ENCODE data around the gene AGO3.

AGO3 gene

DNA sequence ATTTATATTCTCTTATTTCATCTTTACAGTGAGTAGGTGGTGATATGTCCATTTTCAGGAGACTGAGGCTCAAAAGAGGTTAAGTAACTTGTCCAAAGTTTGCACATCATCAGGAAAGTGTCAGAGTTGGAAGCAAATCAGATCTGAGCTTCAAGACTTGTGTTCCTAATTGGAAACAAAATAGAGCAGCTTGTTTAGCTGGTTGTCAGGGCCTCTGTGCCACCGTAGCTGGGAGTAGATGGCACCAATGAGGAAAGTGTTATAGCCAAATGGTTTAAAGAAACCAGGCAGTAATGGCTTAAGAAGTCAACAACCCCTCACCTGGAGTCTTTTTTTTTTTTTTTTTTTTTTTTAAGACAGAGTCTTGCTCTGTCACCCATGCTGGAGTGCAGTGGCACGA, 28.2 kb upstream of the AGO3 start:
- Histone ChIP-seq H4K91ac (ENCODE audit: low read length) (no peak overlapping the region), H3K4me1 (ENCODE audit: control insufficient read depth, insufficient read depth, low read depth, low read length) (no peaks in the 10 kb centered on the region), H4K8ac (ENCODE audit: low read length) (no peak overlapping the region), H3K27ac (ENCODE audit: low read length, poor library complexity, severe bottlenecking) (no peak overlapping the region), H2BK12ac (ENCODE audit: low read length in 2 of 2) (no peak overlapping the region), H3K14ac (ENCODE audit: low read length in 2 of 2) (no peak overlapping the region), H3K9ac (ENCODE audit: low read length) (no peak overlapping the region), H2BK15ac (ENCODE audit: low read depth, poor library complexity, severe bottlenecking) (no peak overlapping the region), H2BK120ac (ENCODE audit: low read depth, low read length) (no peak overlapping the region), H2AFZ (ENCODE audit: low read depth, low read length) (no peak overlapping the region), H3K79me1 (replicated peaks; ENCODE audit: low read length, poor library complexity, severe bottlenecking) (peaks cover 5% of the 10 kb centered on the region), H3K23ac (ENCODE audit: low read length in 2 of 2) (no peak overlapping the region), H2AK5ac (ENCODE audit: low read length, severe bottlenecking) (no peak overlapping the region), H3K27me3 (ENCODE audit: control insufficient read depth in 1 of 2, insufficient read depth in 1 of 2, low read length in 2 of 2) (no peaks in the 10 kb centered on the region), H3K4me3 (ENCODE audit: insufficient read depth in 1 of 2, low read depth in 1 of 2, low read length in 2 of 2) (no peak overlapping the region), H3K4ac (ENCODE audit: low read depth in 1 of 2, low read length in 2 of 2) (no peak overlapping the region), H3K4me2 (ENCODE audit: low read length, poor library complexity, severe bottlenecking) (no peak overlapping the region), H3K9me3 (ENCODE audit: control insufficient read depth, low read length) (no peaks in the 10 kb centered on the region), H3K36me3 (ENCODE audit: control insufficient read depth in 1 of 2, insufficient read depth in 2 of 2, low read depth in 1 of 2, low read length in 2 of 2) (peaks cover 40 to 75% of the 10 kb centered on the region in 2 experiments), H2BK5ac (ENCODE audit: low read depth, low read length, poor library complexity, severe bottlenecking) (no peak overlapping the region), H3K18ac (ENCODE audit: low read depth in 1 of 2, low read length in 2 of 2) (no peak overlapping the region)
- DNase-seq: no peak
- WGBS: 100% methylated on average over 2 of the region's 2 CpGs

DNA sequence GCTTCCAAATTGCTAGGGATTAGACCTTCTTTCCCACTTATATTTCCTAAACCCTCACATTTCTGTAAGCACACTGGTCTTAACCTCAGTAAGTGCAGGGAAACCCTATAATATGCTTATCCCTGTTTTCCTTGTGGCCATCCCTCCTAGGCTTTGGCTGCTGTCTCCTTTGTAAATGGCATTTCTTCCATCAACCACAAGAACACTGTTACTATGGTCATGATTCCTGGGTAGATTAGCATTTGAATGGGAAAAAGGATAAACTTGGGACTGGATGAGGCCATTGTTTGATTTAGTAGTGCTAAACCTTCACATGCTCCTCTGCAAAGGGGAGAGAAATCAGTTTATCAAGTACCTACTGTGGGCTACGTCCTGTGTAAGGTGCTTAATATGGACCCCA, 16.2 kb upstream of the AGO3 start:
- Histone ChIP-seq H3K9ac (ENCODE audit: low read length) (no peak overlapping the region), H3K4ac (ENCODE audit: low read depth in 1 of 2, low read length in 2 of 2) (no peak overlapping the region)

DNA sequence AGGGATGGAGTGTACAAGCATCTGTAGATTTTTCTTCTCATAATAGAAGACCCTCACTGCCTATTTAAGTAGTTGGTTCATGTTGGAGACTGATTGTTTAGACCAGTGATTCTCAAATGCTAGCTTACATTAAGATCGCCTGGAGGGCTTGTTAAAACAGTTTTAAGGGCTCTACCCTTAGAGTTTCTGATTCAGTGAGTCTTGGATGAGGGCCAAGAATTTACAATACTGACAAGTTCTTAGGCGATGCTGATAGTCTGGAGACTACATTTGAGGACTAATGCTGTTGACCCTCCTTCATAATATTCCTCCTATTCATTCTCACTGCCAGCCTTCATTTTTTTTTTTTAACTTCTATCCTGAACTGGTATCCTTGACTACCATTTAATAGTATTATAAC, 15.2 kb upstream of the AGO3 start:
- no peak overlapping the region for H3K27ac ChIP-seq (ENCODE audit: low read length, poor library complexity, severe bottlenecking)
- peaks cover 45 to 76% of the 10 kb centered on the region in 2 experiments for H3K36me3 ChIP-seq (ENCODE audit: control insufficient read depth in 1 of 2, insufficient read depth in 2 of 2, low read depth in 1 of 2, low read length in 2 of 2)
- H2AK5ac ChIP-seq (ENCODE audit: low read length, severe bottlenecking): no peak overlapping the region
- no peak overlapping the region for H3K4me2 ChIP-seq (ENCODE audit: low read length, poor library complexity, severe bottlenecking)
- no peaks in the 10 kb centered on the region for H3K4me1 ChIP-seq (ENCODE audit: control insufficient read depth, insufficient read depth, low read depth, low read length)
- no peak overlapping the region for H3K9ac ChIP-seq (ENCODE audit: low read length)
- no peaks in the 10 kb centered on the region for H3K9me3 ChIP-seq (ENCODE audit: control insufficient read depth, low read length)
- H3K79me1 ChIP-seq (replicated peaks; ENCODE audit: low read length, poor library complexity, severe bottlenecking): no peaks in the 10 kb centered on the region
- H2BK15ac ChIP-seq (ENCODE audit: low read depth, poor library complexity, severe bottlenecking): no peak overlapping the region
- no peak overlapping the region for H4K8ac ChIP-seq (ENCODE audit: low read length)
- no peak overlapping the region for H3K14ac ChIP-seq (ENCODE audit: low read length in 2 of 2)
- no peak overlapping the region for H2BK12ac ChIP-seq (ENCODE audit: low read length in 2 of 2)
- H3K27me3 ChIP-seq (ENCODE audit: control insufficient read depth in 1 of 2, insufficient read depth in 1 of 2, low read length in 2 of 2): no peaks in the 10 kb centered on the region
- no peak overlapping the region for H3K4ac ChIP-seq (ENCODE audit: low read depth in 1 of 2, low read length in 2 of 2)
- no peak overlapping the region for H4K91ac ChIP-seq (ENCODE audit: low read length)
- WGBS: 95% methylated on average over 2 of the region's 2 CpGs
- H3K18ac ChIP-seq (ENCODE audit: low read depth in 1 of 2, low read length in 2 of 2): no peak overlapping the region
- H3K23ac ChIP-seq (ENCODE audit: low read length in 2 of 2): no peak overlapping the region
- no peak overlapping the region for H3K4me3 ChIP-seq (ENCODE audit: insufficient read depth in 1 of 2, low read depth in 1 of 2, low read length in 2 of 2)
- H2AFZ ChIP-seq (ENCODE audit: low read depth, low read length): no peak overlapping the region
- no peak overlapping the region for H2BK120ac ChIP-seq (ENCODE audit: low read depth, low read length)
- DNase-seq: no peak
- H2BK5ac ChIP-seq (ENCODE audit: low read depth, low read length, poor library complexity, severe bottlenecking): no peak overlapping the region

More for the DNA sequence above, 16.2 kb upstream of the AGO3 start:
- H2AFZ ChIP-seq (ENCODE audit: low read depth, low read length): no peak overlapping the region
- H2BK5ac ChIP-seq (ENCODE audit: low read depth, low read length, poor library complexity, severe bottlenecking): no peak overlapping the region
- no peak overlapping the region for H2BK12ac ChIP-seq (ENCODE audit: low read length in 2 of 2)
- H2AK5ac ChIP-seq (ENCODE audit: low read length, severe bottlenecking): no peak overlapping the region
- H2BK120ac ChIP-seq (ENCODE audit: low read depth, low read length): no peak overlapping the region
- H3K4me1 ChIP-seq (ENCODE audit: control insufficient read depth, insufficient read depth, low read depth, low read length): no peaks in the 10 kb centered on the region
- peaks cover 40 to 76% of the 10 kb centered on the region in 2 experiments for H3K36me3 ChIP-seq (ENCODE audit: control insufficient read depth in 1 of 2, insufficient read depth in 2 of 2, low read depth in 1 of 2, low read length in 2 of 2)
- no peak overlapping the region for H3K4me2 ChIP-seq (ENCODE audit: low read length, poor library complexity, severe bottlenecking)
- H3K27me3 ChIP-seq (ENCODE audit: control insufficient read depth in 1 of 2, insufficient read depth in 1 of 2, low read length in 2 of 2): no peaks in the 10 kb centered on the region
- no peak for DNase-seq
- no peak overlapping the region for H4K91ac ChIP-seq (ENCODE audit: low read length)
- WGBS: 93% methylated on average over 1 of the region's 1 CpG
- H2BK15ac ChIP-seq (ENCODE audit: low read depth, poor library complexity, severe bottlenecking): no peak overlapping the region
- H3K27ac ChIP-seq (ENCODE audit: low read length, poor library complexity, severe bottlenecking): no peak overlapping the region
- no peak overlapping the region for H3K4me3 ChIP-seq (ENCODE audit: insufficient read depth in 1 of 2, low read depth in 1 of 2, low read length in 2 of 2)
- H3K18ac ChIP-seq (ENCODE audit: low read depth in 1 of 2, low read length in 2 of 2): no peak overlapping the region
- H3K79me1 ChIP-seq (replicated peaks; ENCODE audit: low read length, poor library complexity, severe bottlenecking): no peaks in the 10 kb centered on the region
- H3K23ac ChIP-seq (ENCODE audit: low read length in 2 of 2): no peak overlapping the region
- no peak overlapping the region for H4K8ac ChIP-seq (ENCODE audit: low read length)
- no peak overlapping the region for H3K14ac ChIP-seq (ENCODE audit: low read length in 2 of 2)
- no peaks in the 10 kb centered on the region for H3K9me3 ChIP-seq (ENCODE audit: control insufficient read depth, low read length)

DNA sequence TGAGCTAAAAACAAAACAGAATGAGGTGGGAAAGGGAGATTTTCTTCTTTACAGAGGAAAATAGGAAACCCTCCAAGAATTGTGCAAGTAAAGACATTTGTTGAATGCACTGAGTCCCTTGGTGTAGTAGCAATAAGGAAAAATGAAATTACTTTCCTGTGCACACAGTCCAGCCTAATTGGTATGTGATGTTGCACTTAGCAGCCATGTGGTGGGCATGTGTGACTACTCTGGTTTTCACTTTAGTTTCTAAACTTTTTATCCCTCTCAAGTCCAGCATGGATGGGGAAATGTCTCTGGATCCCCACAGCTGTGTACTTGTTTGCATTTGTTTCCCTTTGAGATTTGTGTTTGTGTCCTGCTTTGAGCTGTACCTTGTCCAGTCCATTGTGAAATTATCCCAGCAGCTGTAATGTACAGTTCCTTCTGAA, 7.1 kb upstream of the AGO3 start:
- Histone ChIP-seq H2BK12ac (ENCODE audit: low read length in 2 of 2) (no peak overlapping the region), H2AFZ (ENCODE audit: low read depth, low read length) (no peak overlapping the region), H3K27me3 (ENCODE audit: control insufficient read depth in 1 of 2, insufficient read depth in 1 of 2, low read length in 2 of 2) (no peaks in the 10 kb centered on the region), H3K27ac (ENCODE audit: low read length, poor library complexity, severe bottlenecking) (no peak overlapping the region), H3K14ac (ENCODE audit: low read length in 2 of 2) (no peak overlapping the region), H3K9ac (ENCODE audit: low read length) (no peak overlapping the region), H3K4me2 (ENCODE audit: low read length, poor library complexity, severe bottlenecking) (no peak overlapping the region), H2BK15ac (ENCODE audit: low read depth, poor library complexity, severe bottlenecking) (no peak overlapping the region), H4K91ac (ENCODE audit: low read length) (no peak overlapping the region), H3K4me3 (ENCODE audit: insufficient read depth in 1 of 2, low read depth in 1 of 2, low read length in 2 of 2) (no peak overlapping the region), H4K8ac (ENCODE audit: low read length) (no peak overlapping the region), H3K79me1 (replicated peaks; ENCODE audit: low read length, poor library complexity, severe bottlenecking) (no peaks in the 10 kb centered on the region), H3K36me3 (ENCODE audit: control insufficient read depth in 1 of 2, insufficient read depth in 2 of 2, low read depth in 1 of 2, low read length in 2 of 2) (peaks cover 22 to 43% of the 10 kb centered on the region in 2 experiments), H3K9me3 (ENCODE audit: control insufficient read depth, low read length) (no peaks in the 10 kb centered on the region), H3K23ac (ENCODE audit: low read length in 2 of 2) (no peak overlapping the region), H3K4ac (ENCODE audit: low read depth in 1 of 2, low read length in 2 of 2) (no peak overlapping the region), H2BK5ac (ENCODE audit: low read depth, low read length, poor library complexity, severe bottlenecking) (no peak overlapping the region), H2AK5ac (ENCODE audit: low read length, severe bottlenecking) (no peak overlapping the region), H2BK120ac (ENCODE audit: low read depth, low read length) (no peak overlapping the region), H3K4me1 (ENCODE audit: control insufficient read depth, insufficient read depth, low read depth, low read length) (no peaks in the 10 kb centered on the region), H3K18ac (ENCODE audit: low read depth in 1 of 2, low read length in 2 of 2) (no peak overlapping the region)
- DNase-seq: no peak

Measured in mesenchymal stem cell (in vitro differentiated cells and primary cell).